Activated gamma-delta T cell treated with Interleukin-2 at 50 U/mL for 16 hours (primary cell): ENCODE results near the gene HSF4.

Experiments used
- DNase-seq: peaks from one replicate; pipeline ENCODE4 v3.0.0-alpha.2; 2020

The HSF4 gene

DNA sequence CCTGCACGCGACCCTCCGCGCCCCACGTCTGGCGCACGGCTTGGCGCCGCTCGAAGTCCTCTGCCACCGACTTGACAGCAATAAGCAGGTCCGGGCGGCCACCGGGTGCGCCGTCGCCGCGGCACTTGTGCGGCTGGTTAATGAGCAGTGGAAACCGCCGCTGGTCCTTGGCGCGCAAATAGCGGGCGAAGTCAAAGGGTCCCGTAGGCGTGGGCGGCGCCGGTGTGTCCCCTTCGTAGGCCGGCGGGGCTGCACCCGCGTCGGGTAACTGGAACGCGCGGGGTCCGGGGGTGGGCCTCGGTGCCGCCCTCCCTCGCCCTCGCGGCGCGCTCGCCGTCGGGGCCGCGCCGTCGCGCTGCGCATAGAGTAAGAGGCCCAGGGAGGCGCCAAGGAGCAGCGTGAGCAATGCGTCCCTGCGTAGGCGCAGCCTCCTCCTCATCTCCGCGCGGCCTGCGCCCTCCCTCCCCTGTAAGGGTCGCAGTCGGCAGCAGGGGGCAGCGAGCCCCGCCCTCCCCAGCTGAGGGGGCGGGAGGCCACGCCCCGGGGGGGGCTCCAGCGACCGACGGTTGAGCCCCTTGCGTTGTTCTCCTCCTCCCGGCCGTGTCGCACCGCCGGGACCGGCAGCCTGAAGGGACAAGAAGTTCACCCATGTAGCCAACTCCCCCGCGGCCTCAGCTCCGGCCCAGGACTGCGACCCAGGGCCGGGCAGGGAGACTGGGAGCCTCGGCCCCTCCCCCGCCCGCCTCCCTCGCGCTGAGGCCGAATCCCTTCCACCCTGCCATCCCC lies 14.3 kb upstream of the HSF4 start:
- no peak for DNase-seq

DNA sequence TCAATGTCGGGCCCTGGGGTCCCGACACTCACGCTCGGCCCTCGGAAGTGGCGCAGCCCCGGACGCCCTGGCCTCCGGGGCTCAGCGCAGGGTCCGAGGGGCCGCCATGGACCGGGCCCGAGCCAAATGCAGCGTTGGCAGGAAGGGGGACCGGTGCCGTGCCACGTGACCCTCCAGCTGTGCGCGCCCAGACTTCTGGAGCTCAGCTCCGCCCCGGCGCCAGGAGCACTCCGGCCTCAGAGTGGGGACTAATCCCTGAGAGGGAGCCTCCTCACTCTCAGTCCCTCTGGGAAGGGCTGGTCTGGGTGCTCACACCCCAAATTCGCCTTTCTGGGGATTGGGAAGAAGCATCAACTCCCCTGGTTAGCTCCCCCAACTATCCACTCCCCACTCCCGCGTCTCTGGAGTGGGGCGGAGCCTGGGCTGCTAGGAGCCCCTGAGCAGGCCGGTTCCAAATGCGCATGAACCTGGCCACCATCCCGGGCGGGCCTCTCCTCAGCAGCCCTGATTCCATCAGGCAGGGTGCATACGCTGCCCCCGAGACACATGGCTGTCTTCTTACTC lies 13.6 kb upstream of the HSF4 start, which contains the start of gene B3GNT9:
B3GNT9 (minus strand) TSS at position 166 of the 564 bp plus-strand sequence. CDS start 513 bp downstream, outside the sequence.
- no peak for DNase-seq

DNA sequence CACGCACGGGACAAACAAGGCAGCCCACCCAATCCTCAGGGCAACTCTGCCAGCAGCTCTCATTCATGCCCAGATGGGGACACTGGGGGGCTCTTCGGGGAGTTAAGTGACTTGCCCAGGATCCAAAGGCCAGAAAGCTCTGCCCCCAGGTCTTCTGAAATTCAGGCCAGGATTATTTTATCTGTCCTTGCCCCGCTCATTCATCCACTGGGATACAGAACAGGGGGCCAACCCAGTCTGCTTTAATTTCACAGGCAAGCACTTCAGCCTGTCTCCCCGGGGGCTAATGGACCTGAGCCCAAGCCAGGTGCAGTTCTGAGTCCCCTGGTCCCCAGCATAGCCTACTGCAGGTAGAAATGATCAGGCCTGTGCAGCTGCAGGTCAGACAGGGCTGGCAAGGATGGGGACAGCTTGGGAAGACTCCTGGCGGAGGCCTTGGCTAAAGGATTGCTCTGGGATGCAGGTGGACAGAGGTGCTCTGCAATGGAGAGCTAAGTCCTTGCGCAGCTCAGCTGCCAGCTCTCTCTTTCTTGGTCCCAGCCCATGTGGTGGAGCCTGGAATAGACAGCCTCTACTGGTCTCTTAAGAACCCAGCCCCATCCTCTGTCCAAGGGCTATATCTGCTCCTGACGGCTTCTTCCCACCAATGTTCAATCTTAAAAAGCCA lies 13.0 kb upstream of the HSF4 start:
- DNase-seq, result no peak

DNA sequence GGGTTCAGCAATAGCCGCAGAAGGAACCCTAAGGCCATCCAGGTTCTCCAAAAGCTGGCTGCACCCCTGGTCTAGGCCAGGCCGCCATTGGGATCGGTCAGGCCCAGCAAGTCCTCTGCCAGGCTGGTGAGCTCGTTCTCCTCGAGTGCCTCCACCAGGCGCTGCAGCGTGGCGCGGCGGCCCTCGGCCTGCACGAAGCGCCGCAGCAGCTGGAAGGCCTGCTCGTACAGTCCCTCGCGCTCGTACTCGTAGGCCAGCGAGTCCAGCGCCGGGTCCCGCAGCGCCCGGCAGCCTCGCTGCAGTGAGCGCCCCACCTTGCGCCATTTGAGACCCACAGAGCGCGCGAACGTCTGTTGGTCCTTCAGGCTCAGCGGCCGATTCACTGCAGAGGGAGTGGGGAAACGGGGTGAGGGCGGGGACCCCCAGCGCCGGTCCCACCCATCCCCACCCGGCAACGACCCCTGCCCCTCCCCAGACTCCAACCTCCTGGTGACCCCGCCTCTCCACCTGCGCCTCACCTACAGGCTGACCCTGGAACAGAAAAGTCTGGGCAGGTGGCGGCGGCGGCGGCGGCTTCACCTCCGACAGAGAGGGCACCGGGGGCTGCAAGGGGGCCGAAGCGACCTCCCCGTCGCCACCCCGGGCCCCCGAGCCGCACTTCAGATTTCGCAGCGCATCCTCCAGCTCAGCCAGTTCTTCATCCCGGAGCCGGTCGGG lies 9.8 kb upstream of the HSF4 start:
- no peak for DNase-seq

DNA sequence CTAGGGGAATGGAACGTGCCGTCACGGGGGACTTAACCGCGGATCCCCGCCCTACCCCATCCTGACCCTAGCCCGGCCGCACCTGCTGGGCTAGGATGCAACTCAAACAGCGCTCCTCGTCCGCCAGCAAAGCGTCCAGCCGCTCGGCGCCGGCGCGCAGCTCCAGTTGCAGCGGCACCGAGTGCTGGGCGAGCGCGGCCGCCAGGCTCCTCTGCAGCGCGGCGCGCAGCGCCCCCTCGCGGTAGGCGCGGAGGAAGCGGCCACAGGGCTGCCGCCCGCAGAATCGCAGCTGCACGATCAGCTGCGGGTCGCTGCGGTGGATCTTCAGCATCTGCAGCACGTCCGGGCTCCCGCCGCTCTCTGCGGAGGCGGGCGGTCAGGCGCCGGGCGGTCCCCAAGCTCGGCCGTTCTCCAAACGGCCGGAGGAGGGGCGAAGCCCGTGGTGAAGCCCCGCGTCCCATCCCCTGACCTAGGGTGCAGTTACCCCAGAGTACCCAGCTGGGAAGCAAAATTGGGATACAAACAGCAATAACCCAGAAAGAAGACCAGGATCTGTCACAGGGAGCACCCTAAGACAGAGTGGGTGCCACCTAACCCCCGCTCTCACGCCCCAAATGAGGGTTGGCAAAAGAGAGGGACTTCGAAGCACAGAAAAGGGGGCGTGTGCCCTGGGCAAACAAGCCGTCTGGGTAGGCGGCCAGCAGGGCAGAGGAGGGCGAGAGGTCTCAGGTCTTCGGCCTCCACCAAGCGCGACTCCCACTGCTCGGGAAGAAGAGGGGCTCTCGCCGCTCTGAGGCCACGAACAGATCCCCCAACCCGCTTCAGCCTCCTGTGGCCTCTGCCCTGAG lies 9.0 kb upstream of the HSF4 start:
- DNase-seq, result peak; percentile 75

DNA sequence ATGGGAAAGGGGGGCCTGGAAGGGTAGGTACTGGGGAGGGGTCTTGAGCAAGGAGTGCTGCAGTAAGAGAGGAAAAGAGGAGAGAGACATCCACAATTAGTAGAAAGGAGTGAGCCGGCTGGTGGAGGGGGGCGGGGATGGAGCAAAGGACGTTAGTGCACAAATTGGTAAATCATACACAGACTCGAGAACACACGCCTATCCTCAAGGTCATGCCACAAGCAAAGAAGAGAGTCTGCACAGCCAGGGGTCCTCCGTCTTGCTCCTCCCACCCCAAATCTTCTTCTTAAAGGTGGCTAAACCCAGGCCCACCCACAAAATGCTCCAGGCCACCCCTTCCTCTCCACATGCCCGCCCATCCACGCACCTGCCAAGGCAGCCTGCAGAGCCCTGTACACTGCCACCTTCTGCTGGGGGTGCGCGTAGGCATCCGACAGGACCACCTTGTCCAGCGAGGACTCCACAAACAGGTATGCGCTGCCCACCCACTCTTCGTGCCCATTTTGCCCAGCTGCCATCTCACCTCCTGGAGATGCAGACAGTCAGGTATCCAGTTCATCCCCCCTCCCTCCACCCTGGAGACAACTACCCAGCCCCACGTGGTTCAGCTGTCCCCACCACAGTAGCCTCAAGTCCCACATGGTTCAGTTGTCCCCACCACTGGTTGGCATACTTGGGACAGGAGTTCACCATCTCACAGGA lies 8.3 kb upstream of the HSF4 start:
- DNase-seq, result no peak

DNA sequence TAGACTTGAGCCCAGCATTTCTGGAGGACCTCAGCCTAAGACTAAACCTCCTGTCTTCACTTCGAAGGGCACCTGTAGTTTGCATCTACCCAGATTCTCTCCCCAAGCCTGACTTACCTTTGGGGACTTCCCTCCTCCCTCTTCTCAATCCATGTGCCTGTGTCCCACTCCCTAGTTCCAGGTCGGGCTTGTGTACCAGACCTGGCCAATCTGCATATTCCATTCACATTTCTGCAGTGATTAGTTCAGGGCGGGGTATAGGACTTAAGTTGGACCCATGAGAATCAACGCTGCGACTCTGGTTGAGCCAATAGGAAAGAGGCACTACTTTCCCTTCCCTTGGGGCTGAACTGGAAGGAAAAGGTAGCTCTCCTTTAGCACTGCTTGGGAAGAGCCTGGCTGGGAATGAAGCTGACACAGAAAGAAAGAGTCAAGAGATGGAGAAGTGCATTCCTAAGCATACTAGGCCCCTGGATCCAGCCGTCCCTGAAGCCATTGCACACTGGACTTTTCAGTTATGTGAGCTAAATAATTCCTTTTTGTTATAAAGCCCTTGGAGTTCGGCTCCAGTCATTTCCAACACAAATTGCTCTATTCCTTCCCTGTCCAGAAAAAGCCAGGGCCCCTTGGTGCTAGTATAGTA lies 7.3 kb upstream of the HSF4 start:
- no peak for DNase-seq

DNA sequence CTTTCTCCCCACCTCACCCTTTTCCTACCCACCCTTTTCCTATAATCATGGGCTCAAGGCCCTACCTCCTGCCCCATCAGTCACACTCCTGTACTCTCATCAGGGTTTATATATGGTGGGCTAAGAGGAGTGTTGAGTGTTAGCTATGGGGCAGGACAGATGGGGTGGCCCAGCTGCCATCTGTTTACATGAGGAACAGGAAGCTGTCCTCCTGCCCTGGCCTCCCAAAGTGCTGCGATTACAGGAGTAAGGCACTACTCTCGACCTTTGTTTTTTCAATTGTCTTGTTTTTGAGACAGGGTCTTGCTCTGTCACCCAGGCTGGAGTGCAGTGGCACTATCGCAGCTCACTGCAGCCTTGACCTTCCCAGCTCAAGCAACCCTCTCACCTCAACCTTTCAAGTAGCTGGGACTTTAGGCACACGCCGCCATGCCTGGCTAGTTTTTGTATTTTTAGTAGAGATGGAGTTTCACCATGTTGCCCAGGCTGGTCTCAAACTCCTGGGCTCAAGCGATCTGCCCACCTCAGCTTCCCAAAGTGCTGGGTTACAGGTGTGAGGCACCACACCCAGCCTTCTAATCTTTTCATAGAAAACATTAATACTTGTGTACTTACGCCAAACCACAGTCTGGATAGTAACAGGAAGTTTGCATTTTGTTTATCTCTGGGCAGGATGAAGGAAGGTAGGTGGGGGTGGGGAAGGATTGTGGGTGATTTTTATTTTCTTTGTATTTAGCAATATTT lies 6.5 kb upstream of the HSF4 start:
- no peak for DNase-seq

DNA sequence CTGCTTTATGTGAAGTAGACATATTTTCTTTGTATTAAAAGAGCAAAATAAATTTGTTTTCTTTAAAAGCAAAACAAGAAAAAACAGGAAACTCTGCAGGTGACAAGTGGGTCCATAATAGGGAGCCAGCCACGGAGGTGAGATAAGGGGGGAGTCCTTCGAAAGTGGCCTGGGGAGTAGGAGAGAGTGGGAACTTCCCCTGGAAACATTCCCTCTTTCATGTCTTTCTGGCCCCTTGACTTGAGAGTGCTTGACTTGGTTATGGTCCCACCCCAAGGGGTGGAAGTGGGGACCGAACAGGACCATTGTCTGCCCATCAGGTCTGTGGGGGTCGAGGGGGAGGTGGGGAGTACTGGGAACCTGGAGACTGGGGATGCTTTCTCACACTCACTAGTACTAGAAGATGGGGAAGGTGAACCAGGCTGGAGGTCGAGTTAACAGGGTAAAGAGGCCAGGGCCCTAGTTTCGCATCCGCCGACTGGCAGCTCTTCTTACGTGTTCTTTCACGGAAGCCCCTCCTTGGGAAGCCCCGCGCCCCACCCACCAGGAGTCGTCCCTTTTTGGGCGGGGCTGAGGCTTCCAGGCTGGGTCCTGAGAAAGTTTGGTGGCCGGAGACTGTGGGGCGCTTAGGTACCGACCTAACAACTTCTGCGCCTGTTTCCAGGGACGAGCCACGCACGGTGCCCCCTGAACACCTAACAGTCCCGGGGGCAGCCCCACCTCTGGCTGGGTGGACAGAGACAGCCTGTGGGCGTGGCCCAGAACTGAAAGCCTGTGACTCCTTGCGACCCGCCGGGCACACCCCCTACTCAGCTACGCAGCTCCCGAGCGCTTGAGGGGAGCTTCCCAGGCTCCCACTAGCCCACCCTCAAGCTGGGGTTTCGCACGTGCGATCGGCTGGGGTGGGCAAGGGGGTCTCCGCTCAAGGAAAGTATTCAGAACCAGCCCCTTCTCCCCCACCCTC lies 5.6 kb upstream of the HSF4 start:
- DNase-seq, result peak; percentile 66

DNA sequence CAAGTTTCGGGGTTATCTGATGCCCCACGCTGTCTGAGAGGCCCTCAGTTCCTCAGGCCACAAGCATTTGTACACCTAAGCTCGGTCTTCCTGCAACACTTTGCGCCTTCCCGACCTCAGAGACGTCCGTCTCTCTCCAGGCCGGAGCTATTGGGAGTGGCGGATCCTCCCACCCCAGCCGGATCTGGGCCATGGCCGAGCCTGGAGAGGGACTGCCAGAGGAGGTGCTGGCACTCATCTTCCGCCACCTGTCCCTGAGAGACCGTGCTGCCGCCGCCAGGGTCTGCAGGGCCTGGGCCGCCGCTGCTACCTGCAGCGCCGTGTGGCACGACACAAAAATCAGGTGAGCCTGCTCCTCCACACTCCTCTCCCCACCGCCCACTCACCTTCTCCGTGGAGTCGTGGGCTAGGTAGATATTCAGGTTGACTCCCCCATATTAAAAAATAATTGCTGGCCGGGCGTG lies 2.9 kb upstream of the HSF4 start:
- no peak for DNase-seq

DNA sequence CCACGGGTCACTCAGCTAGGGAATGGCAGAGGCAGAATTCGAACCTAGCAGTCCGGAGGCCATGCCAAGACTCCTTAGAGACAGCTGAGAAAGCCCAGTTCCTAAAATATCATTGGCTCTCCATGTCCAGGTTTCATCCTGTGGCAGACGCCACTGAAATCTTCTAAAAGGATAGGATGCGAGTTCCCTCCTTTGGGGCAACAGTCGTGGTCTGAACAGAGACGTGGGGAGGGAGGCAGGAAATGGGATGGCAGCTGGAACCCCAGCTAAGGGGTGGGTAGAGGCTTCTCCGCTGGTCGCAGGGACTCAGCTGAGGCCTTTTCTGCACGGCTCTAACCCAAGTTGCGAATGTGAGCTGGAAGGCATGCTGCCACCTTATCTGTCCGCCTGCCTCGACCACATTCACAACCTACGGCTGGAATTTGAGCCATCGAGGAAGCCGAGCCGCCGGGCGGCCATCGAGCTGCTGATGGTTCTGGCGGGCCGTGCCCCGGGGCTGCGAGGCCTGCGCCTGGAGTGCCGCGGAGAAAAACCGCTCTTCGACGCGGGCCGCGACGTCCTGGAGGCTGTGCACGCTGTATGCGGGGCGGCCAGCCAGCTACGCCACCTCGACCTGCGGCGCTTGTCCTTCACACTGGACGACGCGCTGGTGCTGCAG lies 1.9 kb upstream of the HSF4 start:
- DNase-seq, result no peak

DNA sequence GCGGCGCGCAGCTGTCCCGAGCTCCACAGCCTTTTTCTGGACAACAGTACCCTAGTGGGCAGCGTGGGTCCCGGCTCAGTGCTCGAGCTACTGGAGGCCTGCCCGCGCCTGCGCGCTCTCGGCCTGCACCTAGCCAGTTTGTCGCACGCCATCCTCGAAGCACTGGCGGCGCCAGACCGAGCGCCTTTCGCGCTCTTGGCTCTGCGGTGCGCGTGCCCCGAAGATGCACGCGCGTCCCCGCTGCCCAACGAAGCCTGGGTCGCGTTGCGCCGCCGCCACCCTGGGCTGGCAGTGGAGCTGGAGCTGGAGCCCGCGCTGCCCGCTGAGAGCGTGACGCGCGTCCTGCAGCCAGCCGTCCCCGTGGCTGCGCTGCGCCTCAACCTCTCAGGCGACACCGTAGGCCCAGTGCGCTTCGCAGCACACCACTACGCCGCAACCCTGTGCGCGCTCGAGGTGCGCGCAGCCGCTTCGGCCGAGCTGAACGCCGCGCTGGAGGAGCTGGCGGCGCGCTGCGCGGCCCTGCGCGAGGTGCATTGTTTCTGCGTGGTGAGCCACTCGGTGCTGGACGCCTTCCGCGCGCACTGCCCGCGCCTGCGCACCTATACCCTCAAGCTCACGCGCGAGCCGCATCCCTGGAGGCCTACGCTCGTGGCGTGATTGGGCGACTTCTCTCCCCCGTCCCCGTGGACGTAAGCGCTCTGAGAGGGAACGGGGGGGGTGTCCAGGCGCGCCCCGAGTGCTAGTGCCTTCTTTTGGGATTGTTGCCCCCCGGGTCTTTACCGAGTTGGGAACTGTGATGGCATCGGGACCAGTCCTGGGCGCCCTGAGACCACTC lies 1.2 kb upstream of the HSF4 start:
- DNase-seq, result no peak

DNA sequence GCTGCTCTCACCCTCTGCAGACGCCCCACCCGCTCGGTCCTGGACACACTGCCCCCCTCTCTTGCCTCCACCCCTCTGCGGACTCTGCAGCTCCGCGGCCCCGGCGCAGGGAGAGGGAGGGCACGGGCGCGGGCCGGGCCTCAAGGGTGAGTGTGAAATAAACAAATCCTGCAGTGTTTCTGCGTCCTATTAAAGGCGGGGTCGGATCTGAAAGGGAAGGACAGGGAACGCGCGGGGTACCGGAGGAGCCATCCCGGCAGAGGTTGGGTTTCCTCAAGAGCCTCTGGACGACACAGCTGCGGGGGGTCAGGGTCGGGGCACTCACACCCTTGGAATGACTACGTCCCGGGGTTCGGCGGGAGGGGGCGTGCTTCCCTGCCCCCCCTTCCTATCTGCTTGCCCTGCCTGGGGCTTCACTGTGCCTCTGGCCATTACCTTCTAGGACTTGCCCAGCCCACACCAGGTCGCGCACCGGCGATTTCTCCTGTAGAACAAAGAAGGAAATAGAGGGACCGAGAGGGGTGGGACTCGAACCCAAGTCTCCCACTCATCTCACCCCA lies 466 bp upstream of the HSF4 start:
- DNase-seq, result no peak

DNA sequence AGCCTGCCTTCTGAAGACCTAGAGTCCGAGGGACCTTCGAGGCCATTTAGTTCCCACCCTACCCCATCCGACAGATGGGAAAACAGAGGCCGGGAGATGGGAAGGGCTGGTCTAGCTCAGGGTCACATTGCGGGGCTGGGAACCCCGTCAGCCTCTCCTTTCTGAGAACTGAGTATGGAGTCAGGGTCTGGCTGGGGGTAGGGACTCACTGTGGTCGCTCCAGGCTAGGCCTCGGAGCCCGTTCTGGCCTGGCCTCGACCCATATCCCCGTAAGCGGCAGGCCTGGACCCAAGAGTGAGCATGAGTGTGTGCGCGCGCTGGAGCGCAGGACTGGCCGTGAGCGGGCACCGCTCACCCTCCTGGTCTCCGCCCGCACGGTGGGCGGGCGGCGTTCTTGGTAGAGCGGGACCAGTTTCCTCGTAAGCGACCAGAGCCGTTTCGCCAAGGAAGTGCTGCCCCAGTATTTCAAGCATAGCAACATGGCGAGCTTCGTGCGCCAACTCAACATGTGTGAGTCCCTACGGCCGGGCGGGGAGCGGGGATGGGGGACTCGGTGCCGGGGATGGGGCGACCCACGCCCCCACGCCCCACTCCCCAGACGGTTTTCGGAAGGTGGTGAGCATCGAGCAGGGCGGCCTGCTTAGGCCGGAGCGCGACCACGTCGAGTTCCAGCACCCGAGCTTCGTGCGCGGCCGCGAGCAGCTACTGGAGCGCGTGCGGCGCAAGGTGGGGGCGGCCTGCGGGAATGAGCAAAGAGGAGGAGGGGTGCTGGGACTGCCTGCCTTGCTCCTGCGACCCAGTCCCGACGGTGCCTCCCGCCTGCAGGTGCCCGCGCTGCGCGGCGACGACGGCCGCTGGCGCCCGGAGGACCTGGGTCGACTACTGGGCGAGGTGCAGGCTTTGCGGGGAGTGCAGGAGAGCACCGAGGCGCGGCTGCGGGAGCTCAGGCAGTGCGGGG lies 855 bp downstream of the HSF4 start:
- no peak for DNase-seq

DNA sequence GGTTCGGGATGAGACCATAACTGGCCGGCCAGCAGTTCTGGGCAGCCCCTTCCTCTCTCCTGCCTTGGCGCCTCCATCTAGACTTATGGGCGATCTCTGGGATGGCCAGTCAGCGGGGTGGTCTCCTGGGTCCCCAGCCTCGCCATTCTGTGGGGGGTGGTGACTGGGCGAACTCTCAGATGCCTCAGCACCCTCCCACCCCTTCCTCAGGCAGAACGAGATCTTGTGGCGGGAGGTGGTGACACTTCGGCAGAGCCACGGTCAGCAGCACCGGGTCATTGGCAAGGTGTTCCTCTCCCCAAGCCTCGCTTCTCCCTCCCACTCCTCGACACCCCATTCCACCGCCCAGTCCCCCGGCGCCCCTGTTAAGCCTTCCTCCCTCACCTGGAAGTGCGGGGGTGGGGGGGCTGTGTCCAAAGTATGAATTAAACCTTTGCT lies 1.6 kb downstream of the HSF4 start:
- DNase-seq, result no peak

DNA sequence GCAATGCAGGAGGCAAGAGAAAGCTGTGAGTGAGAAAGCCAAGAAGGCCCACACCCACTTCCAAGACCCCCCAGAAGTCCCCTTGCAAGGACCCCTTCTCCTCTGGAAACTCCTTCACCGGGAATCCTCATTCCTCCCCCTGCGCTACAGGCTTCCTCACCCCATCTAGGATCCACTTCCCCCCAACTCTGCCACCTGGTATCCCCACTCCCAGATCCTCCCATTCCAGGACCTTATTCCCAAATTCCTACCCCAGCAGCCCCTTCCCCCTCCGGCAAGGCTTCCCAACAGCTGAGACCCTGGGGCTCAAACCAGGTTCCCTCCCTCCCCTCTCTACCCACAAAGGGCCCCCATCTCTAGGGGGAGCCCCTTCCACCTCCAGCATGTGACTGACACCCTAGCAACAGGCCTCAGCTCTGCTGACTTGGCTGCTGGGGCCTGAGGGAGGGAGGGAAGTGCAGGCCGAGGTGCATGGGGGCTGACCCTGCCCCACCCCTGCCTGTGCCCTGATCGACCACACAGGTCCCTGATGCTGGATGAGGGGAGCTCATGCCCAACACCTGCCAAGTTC lies 2.1 kb downstream of the HSF4 start:
- DNase-seq, result no peak
